GM12878 (cell line): Measurements from ENCODE around the gene ZNF467. TPM values are rescaled to one million over a fixed set of nuclear protein-coding genes. Genes with fewer than 3 reads are reported as not detected.

Source experiments
- ATAC-seq: fragments of 200-7000 bp; cut with Tn5 transposase; 3 replicates; pipeline ENCODE4 v1.9.1; 2020; ENCODE audit warnings: mild to moderate bottlenecking, moderate library complexity
- BruUV-seq: library from RNA; stranded (reverse); fragments of 400-500 nt; replicated peaks from 2 replicates; lab custom pipeline; 2021; lab: Mats Ljungman, UMichigan
- CTCF ChIA-PET: fragments of 300-600 bp; sonication (Branson Sonifier 250); formaldehyde crosslinking; extraction: SDS; loops from one replicate; lab custom pipeline; 2021; ENCODE audit warnings: inconsistent platforms; lab: Yijun Ruan, JAX
- POLR2A ChIA-PET: fragments of 350-600 bp; formaldehyde crosslinking; extraction: SDS; loops from one replicate; lab custom pipeline; 2021; ENCODE audit warnings: inconsistent platforms; lab: Charles Lee
- RAD21 ChIA-PET: fragments of 300-600 bp; sonication (Branson Sonifier 250); formaldehyde crosslinking; loops from one replicate; lab custom pipeline; 2023; ENCODE audit warnings: antibody characterized with exemption; ENCODE audit not compliant: unreplicated experiment; lab: Charles Lee
- SMC1A ChIA-PET: fragments of 300-600 bp; sonication (Branson Sonifier 250); formaldehyde crosslinking; loops from one replicate; lab custom pipeline; 2023; ENCODE audit not compliant: unreplicated experiment, uncharacterized antibody; lab: Charles Lee
- DNase-seq: peaks from one replicate; pipeline ENCODE4 v3.0.0-alpha.2; 2011; ENCODE audit warnings: low read depth, low spot score
- FAIRE-seq: peaks from 3 replicates; lab custom pipeline; 2011; peaks lifted over from hg19 to GRCh38; lab: Jason Lieb, UNC
- H2AFZ ChIP-seq: 2 replicates; pipeline ENCODE4 v1.6.0; 2011; ENCODE audit warnings: low read depth, low read length, control low read depth; ENCODE audit not compliant: control insufficient read depth
- H3K27ac ChIP-seq: 2 replicates; pipeline ENCODE4 v1.5.1; 2011; ENCODE audit warnings: control low read depth; ENCODE audit not compliant: control insufficient read depth, insufficient read depth
- H3K27me3 ChIP-seq, 2 experiments: replicated peaks in 1 of 2; 2 replicates each; pipeline versions ENCODE4 v1.6.0 to v1.6.1; 2011; ENCODE audit warnings: low read length in 1 of 2; ENCODE audit not compliant: control insufficient read depth in 2 of 2, insufficient read depth in 2 of 2
- H3K36me3 ChIP-seq, 2 experiments: 2 replicates each; pipeline ENCODE4 v1.5.1; 2011; ENCODE audit warnings: low read length in 1 of 2; ENCODE audit not compliant: control insufficient read depth in 2 of 2, insufficient read depth in 2 of 2
- H3K4me1 ChIP-seq: 2 replicates; pipeline ENCODE4 v1.6.1; 2011; ENCODE audit warnings: mild to moderate bottlenecking, low read length, moderate library complexity, mixed read lengths; ENCODE audit not compliant: control insufficient read depth, insufficient read depth
- H3K4me2 ChIP-seq: 2 replicates; pipeline ENCODE4 v1.6.0; 2011; ENCODE audit warnings: control low read depth; ENCODE audit not compliant: control insufficient read depth, insufficient read depth
- H3K4me3 ChIP-seq: fragments of 200-600 bp; sonication (generic); 2 replicates; pipeline ENCODE4 v1.5.1; 2016
- H3K79me2 ChIP-seq: 2 replicates; pipeline ENCODE4 v1.6.0; 2011; ENCODE audit warnings: low read length; ENCODE audit not compliant: control insufficient read depth, insufficient read depth
- H3K9ac ChIP-seq: 2 replicates; pipeline ENCODE4 v1.8.0; 2011; ENCODE audit warnings: low read length, control low read depth, mixed read lengths; ENCODE audit not compliant: control insufficient read depth, insufficient read depth
- H3K9me3 ChIP-seq: replicated peaks from 3 replicates; pipeline ENCODE4 v1.5.1; 2011; ENCODE audit warnings: mild to moderate bottlenecking, low read length; ENCODE audit not compliant: control insufficient read depth, insufficient read depth
- H4K20me1 ChIP-seq: 2 replicates; pipeline ENCODE4 v1.6.0; 2011; ENCODE audit not compliant: control insufficient read depth, insufficient read depth
- BCL11A ChIP-seq: IDR thresholded peaks from 2 replicates; pipeline ENCODE4 v1.6.1; 2011; ENCODE audit warnings: low read depth, low read length
- BHLHE40 ChIP-seq, 2 experiments: fragments of 450-650 bp in 1 of 2; IDR thresholded peaks; 2 replicates each; pipeline ENCODE4 v1.6.1; 2011 to 2017; ENCODE audit warnings: low read depth in 2 of 2, borderline replicate concordance in 1 of 2, improper control_type of control experiment in 1 of 2, low read length in 1 of 2, mild to moderate bottlenecking in 1 of 2
- CBFB ChIP-seq: IDR thresholded peaks from 2 replicates; pipeline ENCODE4 v1.6.1; 2016; ENCODE audit warnings: antibody characterized with exemption, low read depth
- CBX3 ChIP-seq: fragments of 200-600 bp; sonication (generic); IDR thresholded peaks from 2 replicates; pipeline ENCODE4 v1.6.1; 2016; ENCODE audit warnings: low read depth, borderline replicate concordance
- FOS ChIP-seq: IDR thresholded peaks from 3 replicates; pipeline ENCODE4 v1.6.1; 2011; ENCODE audit warnings: borderline replicate concordance; ENCODE audit not compliant: insufficient read length; ENCODE audit errors: extremely low read depth
- KAT2A ChIP-seq: conservative IDR thresholded peaks from 2 replicates; pipeline ENCODE4 v1.6.1; 2011; ENCODE audit warnings: low read depth, low read length; ENCODE audit not compliant: control insufficient read depth
- NFYA ChIP-seq: IDR thresholded peaks from 2 replicates; pipeline ENCODE4 v1.6.1; 2011; ENCODE audit warnings: low read depth, mild to moderate bottlenecking, low read length, improper control_type of control experiment, borderline replicate concordance
- RBBP5 ChIP-seq: fragments of 200-600 bp; sonication (generic); conservative IDR thresholded peaks from 2 replicates; pipeline ENCODE4 v1.6.1; 2016
- SMAD5 ChIP-seq: IDR thresholded peaks from 2 replicates; pipeline ENCODE4 v1.6.1; 2016; ENCODE audit warnings: antibody characterized with exemption, low read depth
- SPI1 ChIP-seq: IDR thresholded peaks from 2 replicates; pipeline ENCODE4 v1.6.1; 2011; ENCODE audit warnings: low read depth, mild to moderate bottlenecking, low read length, moderate library complexity, borderline replicate concordance; ENCODE audit not compliant: insufficient read depth
- SUPT20H ChIP-seq: IDR thresholded peaks from 2 replicates; pipeline ENCODE4 v1.6.1; 2011; ENCODE audit warnings: low read depth, mild to moderate bottlenecking, low read length, moderate library complexity, borderline replicate concordance; ENCODE audit not compliant: control insufficient read depth
- ZBED1 ChIP-seq: IDR thresholded peaks from 2 replicates; pipeline ENCODE4 v1.6.1; 2016; ENCODE audit warnings: borderline replicate concordance
- ZNF622 ChIP-seq: fragments of 450-650 bp; IDR thresholded peaks from 2 replicates; pipeline ENCODE4 v1.6.1; 2017; ENCODE audit warnings: mild to moderate bottlenecking, inconsistent platforms
- WGBS: methylation state at CpG from one replicate; pipeline ENCODE4 v1.1.6; 2016; ENCODE audit warnings: low lambda C conversion rate; ENCODE audit not compliant: insufficient replicate concordance, insufficient coverage; ENCODE audit errors: missing lambda C conversion rate; 5-methylcytosine and 5-hydroxymethylcytosine counted together
- in situ Hi-C: fragments of 300-500 bp; cut with MboI; formaldehyde crosslinking; loops from 9 replicates; pipeline ENCODE4 v1.14.3; 2018; ENCODE audit warnings: mixed read lengths
- intact Hi-C: fragments of 100-400 bp; cut with micrococcal nuclease; formaldehyde crosslinking; loops from one replicate; pipeline ENCODE4 v1.14.2; 2022; ENCODE audit not compliant: unreplicated experiment
- polyA plus RNA-seq, 11 experiments: library from polyadenylated mRNA; depleted of rRNA in 4 of 11; unstranded in 6 of 11; stranded (reverse) in 5 of 11; fragments of >200 nt; fragmentation: Nextera tagmentation in 4 of 11; fragmentation: Illumina TruSeq in 1 of 11; extraction: Ambion mirVana in 4 of 11; extraction: Trizol in 1 of 11; gene quantifications; 1 replicate in 1 of 11; 2 replicates in 10 of 11; pipeline versions ENCODE4 v1.2.1 to v1.2.3, GENCODE V29; 2011 to 2016; ENCODE audit warnings: inconsistent platforms in 2 of 11, missing spikeins in 2 of 11, low read depth in 1 of 11
- total RNA-seq, 4 experiments: library from RNA; depleted of rRNA in 3 of 4; stranded (reverse); fragments of >200 nt in 3 of 4; fragmentation: Illumina TruSeq in 1 of 4; extraction: Trizol in 1 of 4; gene quantifications; 2 replicates each; pipeline versions ENCODE4 v1.2.1 to v1.2.3, GENCODE V29; 2013 to 2021
- TF ChIP-seq, protein P1 (sequence below): IDR thresholded peaks from 2 replicates; pipeline ENCODE4 v1.6.1; 2012; ENCODE audit warnings: low read depth, low read length, improper control_type of control experiment
- TF ChIP-seq, protein P2 (sequence below): fragments of 450-650 bp; IDR thresholded peaks from 2 replicates; pipeline ENCODE4 v1.6.1; 2017; ENCODE audit warnings: mild to moderate bottlenecking, moderate library complexity
- TF ChIP-seq, protein P3 (sequence below): fragments of 450-650 bp; IDR thresholded peaks from 2 replicates; pipeline ENCODE4 v1.6.1; 2018; ENCODE audit warnings: borderline replicate concordance, mild to moderate bottlenecking; ENCODE audit not compliant: partially characterized antibody

Gene ZNF467
- total and polyA plus RNA-seq, 10 of the 15 experiments (the other 5 are each of a cell fraction or from before 2014, with no cell fraction given) = not detected

DNA sequence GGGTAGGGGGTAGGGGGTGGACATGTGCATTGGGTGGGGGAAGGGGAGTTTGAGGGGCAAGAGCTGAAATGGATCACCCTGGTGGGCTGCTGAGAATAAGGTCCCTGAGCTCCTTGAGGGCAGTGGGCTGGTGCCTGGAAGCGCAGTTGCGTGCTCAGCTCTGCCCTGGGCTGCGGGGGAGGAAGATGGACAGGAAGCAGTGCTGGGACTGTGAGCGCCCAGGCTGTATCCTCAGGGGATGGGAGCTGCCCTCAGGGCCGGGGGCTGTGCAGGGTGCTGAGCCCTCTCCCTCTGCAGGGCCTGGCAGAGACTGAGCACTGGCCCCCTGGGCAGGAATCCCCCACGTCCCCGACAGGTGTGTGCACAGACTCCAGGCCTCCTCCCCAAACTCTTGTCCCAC, 24.4 kb upstream of the ZNF467 start:
- H3K4me3 ChIP-seq = no peak overlapping the region
- DNase-seq (no peak), FAIRE-seq (no peak)
- WGBS = 16% methylated on average over 7 of the region's 7 CpGs
- BruUV-seq = no TSS peak
- TF ChIP-seq KAT2A = no peak
- no peak for TF ChIP-seq CBFB
- TF ChIP-seq, protein P1, sequence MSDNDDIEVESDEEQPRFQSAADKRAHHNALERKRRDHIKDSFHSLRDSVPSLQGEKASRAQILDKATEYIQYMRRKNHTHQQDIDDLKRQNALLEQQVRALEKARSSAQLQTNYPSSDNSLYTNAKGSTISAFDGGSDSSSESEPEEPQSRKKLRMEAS = no peak
- no peak for TF ChIP-seq NFYA
- no peak for TF ChIP-seq SPI1
- TF ChIP-seq BHLHE40 (IDR thresholded peaks at IDR 0.05; ENCODE audit: borderline replicate concordance in 1 of 2, low read depth in 2 of 2, low read length in 1 of 2) = no peak
- TF ChIP-seq, protein P2, sequence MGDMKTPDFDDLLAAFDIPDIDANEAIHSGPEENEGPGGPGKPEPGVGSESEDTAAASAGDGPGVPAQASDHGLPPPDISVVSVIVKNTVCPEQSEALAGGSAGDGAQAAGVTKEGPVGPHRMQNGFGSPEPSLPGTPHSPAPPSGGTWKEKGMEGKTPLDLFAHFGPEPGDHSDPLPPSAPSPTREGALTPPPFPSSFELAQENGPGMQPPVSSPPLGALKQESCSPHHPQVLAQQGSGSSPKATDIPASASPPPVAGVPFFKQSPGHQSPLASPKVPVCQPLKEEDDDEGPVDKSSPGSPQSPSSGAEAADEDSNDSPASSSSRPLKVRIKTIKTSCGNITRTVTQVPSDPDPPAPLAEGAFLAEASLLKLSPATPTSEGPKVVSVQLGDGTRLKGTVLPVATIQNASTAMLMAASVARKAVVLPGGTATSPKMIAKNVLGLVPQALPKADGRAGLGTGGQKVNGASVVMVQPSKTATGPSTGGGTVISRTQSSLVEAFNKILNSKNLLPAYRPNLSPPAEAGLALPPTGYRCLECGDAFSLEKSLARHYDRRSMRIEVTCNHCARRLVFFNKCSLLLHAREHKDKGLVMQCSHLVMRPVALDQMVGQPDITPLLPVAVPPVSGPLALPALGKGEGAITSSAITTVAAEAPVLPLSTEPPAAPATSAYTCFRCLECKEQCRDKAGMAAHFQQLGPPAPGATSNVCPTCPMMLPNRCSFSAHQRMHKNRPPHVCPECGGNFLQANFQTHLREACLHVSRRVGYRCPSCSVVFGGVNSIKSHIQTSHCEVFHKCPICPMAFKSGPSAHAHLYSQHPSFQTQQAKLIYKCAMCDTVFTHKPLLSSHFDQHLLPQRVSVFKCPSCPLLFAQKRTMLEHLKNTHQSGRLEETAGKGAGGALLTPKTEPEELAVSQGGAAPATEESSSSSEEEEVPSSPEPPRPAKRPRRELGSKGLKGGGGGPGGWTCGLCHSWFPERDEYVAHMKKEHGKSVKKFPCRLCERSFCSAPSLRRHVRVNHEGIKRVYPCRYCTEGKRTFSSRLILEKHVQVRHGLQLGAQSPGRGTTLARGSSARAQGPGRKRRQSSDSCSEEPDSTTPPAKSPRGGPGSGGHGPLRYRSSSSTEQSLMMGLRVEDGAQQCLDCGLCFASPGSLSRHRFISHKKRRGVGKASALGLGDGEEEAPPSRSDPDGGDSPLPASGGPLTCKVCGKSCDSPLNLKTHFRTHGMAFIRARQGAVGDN = no peak
- no peak for TF ChIP-seq ZNF622
- TF ChIP-seq FOS = no peak
- TF ChIP-seq SMAD5 = no peak
- no peak for TF ChIP-seq SUPT20H
- no peak for TF ChIP-seq ZBED1
- TF ChIP-seq BCL11A = no peak
- TF ChIP-seq CBX3 = no peak
- no peak for TF ChIP-seq RBBP5
- TF ChIP-seq, protein P3, sequence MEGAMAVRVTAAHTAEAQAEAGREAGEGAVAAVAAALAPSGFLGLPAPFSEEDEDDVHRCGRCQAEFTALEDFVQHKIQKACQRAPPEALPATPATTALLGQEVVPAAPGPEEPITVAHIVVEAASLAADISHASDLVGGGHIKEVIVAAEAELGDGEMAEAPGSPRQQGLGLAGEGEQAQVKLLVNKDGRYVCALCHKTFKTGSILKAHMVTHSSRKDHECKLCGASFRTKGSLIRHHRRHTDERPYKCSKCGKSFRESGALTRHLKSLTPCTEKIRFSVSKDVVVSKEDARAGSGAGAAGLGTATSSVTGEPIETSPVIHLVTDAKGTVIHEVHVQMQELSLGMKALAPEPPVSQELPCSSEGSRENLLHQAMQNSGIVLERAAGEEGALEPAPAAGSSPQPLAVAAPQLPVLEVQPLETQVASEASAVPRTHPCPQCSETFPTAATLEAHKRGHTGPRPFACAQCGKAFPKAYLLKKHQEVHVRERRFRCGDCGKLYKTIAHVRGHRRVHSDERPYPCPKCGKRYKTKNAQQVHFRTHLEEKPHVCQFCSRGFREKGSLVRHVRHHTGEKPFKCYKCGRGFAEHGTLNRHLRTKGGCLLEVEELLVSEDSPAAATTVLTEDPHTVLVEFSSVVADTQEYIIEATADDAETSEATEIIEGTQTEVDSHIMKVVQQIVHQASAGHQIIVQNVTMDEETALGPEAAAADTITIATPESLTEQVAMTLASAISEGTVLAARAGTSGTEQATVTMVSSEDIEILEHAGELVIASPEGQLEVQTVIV = no peak
- TF ChIP-seq, all 136 proteins: peak for 0
- ChIA-PET SMC1A (interaction anchor here (1.6 kb wide), 1 partner anchor 134 kb away, joined by 6 read pairs; no protein-coding TSS in a partner anchor), CTCF (interaction anchor here (3.1 kb wide), 1 partner anchor 135 kb away, joined by 38 read pairs; no protein-coding TSS in a partner anchor), RAD21 (no interaction called here), POLR2A (no interaction called here)
- no peaks in the 10 kb centered on the region for H4K20me1 ChIP-seq
- no peak overlapping the region for H3K4me2 ChIP-seq
- H3K4me1 ChIP-seq = no peaks in the 10 kb centered on the region
- H3K27ac ChIP-seq = no peak overlapping the region
- no peak overlapping the region for H3K9ac ChIP-seq
- H3K36me3 ChIP-seq = no peaks in the 10 kb centered on the region
- no peaks in the 10 kb centered on the region for H3K79me2 ChIP-seq
- H2AFZ ChIP-seq = no peak overlapping the region
- no peak for ATAC-seq
- in situ Hi-C loops = no loop called here
- intact Hi-C loops = loop anchor here (5.0 kb wide), 1 partner anchor 135 kb away; no protein-coding TSS in a partner anchor
- no peaks in the 10 kb centered on the region for H3K9me3 ChIP-seq
- no peaks in the 10 kb centered on the region; a peak in 2 of 4 replicates for H3K27me3 ChIP-seq
